NCI-H2107 treated with DMSO at 0.1 percent for 48 hours (cell line): ENCODE measurements around the gene SDHB.

Experiments
- DNase-seq: peaks from one replicate; lab custom pipeline; 2025; ENCODE audit not compliant: unreplicated experiment; lab: John Stamatoyannopoulos, UW

SDHB gene

GRCh38 chr1:16988210-16988609 is 65.6 kb downstream of the SDHB start:
- no peak for DNase-seq

GRCh38 chr1:16986962-16987361 is 66.9 kb downstream of the SDHB start:
- DNase-seq = no peak

GRCh38 chr1:16986560-16986959 is 67.3 kb downstream of the SDHB start:
- DNase-seq = no peak

GRCh38 chr1:16986113-16986512 is 67.7 kb downstream of the SDHB start:
- DNase-seq = no peak

- no peak for DNase-seq
These were observed 69.1 kb downstream of the SDHB start for GRCh38 chr1:16984717-16985116.

GRCh38 chr1:16983649-16984048 is 70.2 kb downstream of the SDHB start:
- no peak for DNase-seq

- DNase-seq = no peak
These were observed 70.9 kb downstream of the SDHB start for GRCh38 chr1:16982902-16983301.

GRCh38 chr1:16981269-16981849 is 72.5 kb downstream of the SDHB start:
- DNase-seq = no peak

- no peak for DNase-seq
These were observed 73.2 kb downstream of the SDHB start, which contains the start of gene MFAP2 for GRCh38 chr1:16980473-16981268. TSS of gene MFAP2 (minus strand) at chr1:16980620. CDS start at chr1:16978273, 2,347 bp downstream.

GRCh38 chr1:16979475-16980327 is 74.1 kb downstream of the SDHB start:
- no peak for DNase-seq

- DNase-seq = no peak
These were observed 75.0 kb downstream of the SDHB start for GRCh38 chr1:16978567-16979474.

- no peak for DNase-seq
These were observed 75.7 kb downstream of the SDHB start for GRCh38 chr1:16978139-16978538.

- no peak for DNase-seq
These were observed 76.5 kb downstream of the SDHB start for GRCh38 chr1:16977377-16977776.

GRCh38 chr1:16976966-16977365 is 76.9 kb downstream of the SDHB start:
- no peak for DNase-seq

GRCh38 chr1:16975838-16976237 is 78.0 kb downstream of the SDHB start:
- DNase-seq = no peak

GRCh38 chr1:16975211-16975610 is 78.6 kb downstream of the SDHB start:
- DNase-seq = no peak

GRCh38 chr1:16973215-16973614 is 80.6 kb downstream of the SDHB start:
- DNase-seq = no peak

GRCh38 chr1:16972189-16972895 is 81.5 kb downstream of the SDHB start:
- no peak for DNase-seq

- peak; percentile 50 for DNase-seq
These were observed 82.3 kb downstream of the SDHB start for GRCh38 chr1:16971341-16972188.
